Testis (tissue), 3 donors: Measurements from ENCODE around the gene YIF1A. TPM values are rescaled to one million over a fixed set of nuclear protein-coding genes. Genes with fewer than 3 reads are reported as not detected.

Experiments
- DNase-seq: peaks from one replicate; pipeline ENCODE4 v3.0.0-alpha.2; 2019
- H3K27ac ChIP-seq, 2 donors: fragments of 200-600 bp; sonication (generic); one replicate each; pipeline ENCODE4 v1.5.1; 2019
- H3K27me3 ChIP-seq: fragments of 200-600 bp; sonication (generic); one replicate; pipeline ENCODE4 v1.5.1; 2019
- H3K36me3 ChIP-seq: fragments of 200-600 bp; sonication (generic); one replicate; pipeline ENCODE4 v1.5.1; 2017; ENCODE audit warnings: low read depth; ENCODE audit errors: missing control alignments
- H3K4me1 ChIP-seq: fragments of 200-600 bp; sonication (generic); one replicate; pipeline ENCODE4 v1.5.1; 2019
- H3K4me3 ChIP-seq, 2 donors: fragments of 200-600 bp; sonication (generic); one replicate each; pipeline ENCODE4 v1.5.1; 2017 to 2019
- H3K9me3 ChIP-seq: fragments of 200-600 bp; sonication (generic); one replicate; pipeline ENCODE4 v1.5.1; 2017
- CTCF ChIP-seq, 3 experiments: fragments of 450-650 bp in 2 of 3; fragments of 200-600 bp in 1 of 3; sonication (generic) in 1 of 3; IDR thresholded peaks; one replicate each; pipeline ENCODE4 v1.5.1; 2016 to 2019; ENCODE audit warnings: antibody characterized with exemption in 3 of 3, mild to moderate bottlenecking in 2 of 3, moderate library complexity in 1 of 3
- POLR2A ChIP-seq: fragments of 450-650 bp; IDR thresholded peaks from one replicate; pipeline ENCODE4 v1.6.1; 2017; ENCODE audit warnings: antibody characterized with exemption, mild to moderate bottlenecking, moderate library complexity
- whole genome bisulfite sequencing, 2 donors: methylation state at CpG; one replicate each; pipeline ENCODE4 v1.1.5; 2018; 5-methylcytosine and 5-hydroxymethylcytosine counted together
- intact Hi-C: fragments of 100-400 bp; cut with DNase I; formaldehyde crosslinking; loops from one replicate; pipeline ENCODE4 v1.15.1; 2023; ENCODE audit warnings: low total_unique reads
- polyA plus RNA-seq: library from polyadenylated mRNA; stranded (reverse); fragments of 350-450 nt; fragmentation: Illumina TruSeq; extraction: RNeasy Lipid Tissue Mini Kit (QIAGEN cat#74804); gene quantifications from one replicate; pipeline ENCODE4 v1.2.3, GENCODE V29; 2014; ENCODE audit warnings: low read depth, low replicate concordance; ENCODE audit not compliant: insufficient read depth
- total RNA-seq, 2 donors: library from RNA; depleted of rRNA; stranded (reverse); fragments of >200 nt; gene quantifications; one replicate each; pipeline ENCODE4 v1.2.3, GENCODE V29; 2016

The YIF1A gene
- total and polyA plus RNA-seq, 3 donors from 2014 or later = 60.5 to 94.1 (median 82.6) TPM

DNA sequence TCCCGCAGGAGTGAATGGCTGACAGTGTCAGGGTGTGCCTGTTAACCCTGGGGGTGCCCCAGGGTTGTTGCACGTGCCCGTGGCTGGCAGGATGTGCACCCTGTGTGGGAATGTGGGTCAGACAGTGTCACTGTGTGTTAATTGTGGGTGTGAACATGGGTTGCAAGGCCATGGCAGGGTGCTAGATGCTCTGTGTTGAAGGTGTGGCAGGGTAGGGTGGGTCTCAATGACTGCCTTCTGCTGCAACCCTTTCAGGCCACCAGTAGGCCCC, 39.0 kb upstream of the YIF1A start:
- Histone ChIP-seq H3K4me1 (peaks cover 22% of the 10 kb centered on the region), H3K9me3 (no peaks in the 10 kb centered on the region), H3K27ac (no peak overlapping the region), H3K27me3 (no peaks in the 10 kb centered on the region), H3K4me3 (no peak overlapping the region), H3K36me3 (no peaks in the 10 kb centered on the region)
- intact Hi-C loops = no loop called here
- TF ChIP-seq CTCF (IDR thresholded peaks at IDR 0.05) (no peak), POLR2A (no peak)
- 74 to 100% methylated on average over 1 to 3 of the region's 3 CpGs for WGBS, 2 donors
- DNase-seq = no peak

DNA sequence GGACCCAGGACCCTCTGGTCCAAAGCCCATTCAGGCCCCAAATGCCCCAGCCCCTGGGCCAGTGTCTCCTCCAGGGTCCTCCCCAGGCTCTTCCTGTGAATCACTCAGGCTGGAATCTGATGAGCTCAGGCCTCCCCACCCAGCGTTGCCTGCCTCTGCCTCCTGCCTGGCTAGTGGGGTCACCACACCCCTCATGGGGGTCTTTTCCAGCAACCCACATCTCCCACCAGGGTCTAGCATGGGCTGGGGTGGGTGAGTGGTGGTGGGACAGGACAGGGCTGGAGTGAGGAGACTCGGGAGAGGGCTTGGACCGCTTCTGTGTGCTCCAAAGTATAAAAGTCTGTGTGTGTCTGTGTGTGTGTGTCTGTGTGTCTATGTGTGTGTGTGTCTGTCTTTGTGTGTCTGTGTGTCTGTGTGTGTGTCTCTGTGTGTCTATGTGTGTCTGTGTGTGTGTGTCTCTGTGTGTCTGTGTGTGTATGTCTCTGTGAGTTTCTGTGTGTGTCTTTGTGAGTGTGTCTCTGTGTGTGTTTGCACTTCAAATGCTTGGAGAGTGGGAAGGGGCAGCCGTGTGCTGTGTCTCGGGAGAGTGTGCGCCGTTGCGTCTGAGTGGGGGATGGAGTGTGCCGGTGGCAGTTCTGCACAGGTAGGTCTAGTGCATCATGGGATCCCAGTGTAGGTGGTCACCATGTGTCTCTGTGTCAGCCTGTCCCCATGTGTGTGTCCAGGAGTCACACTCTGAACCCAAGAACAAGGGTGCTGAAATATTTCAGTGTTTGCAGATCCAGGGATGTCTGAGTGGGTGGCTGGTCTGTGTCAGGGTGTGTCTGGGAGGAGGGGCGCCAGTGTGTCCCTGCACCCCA, 38.5 kb upstream of the YIF1A start:
- Histone ChIP-seq H3K9me3 (no peaks in the 10 kb centered on the region), H3K36me3 (no peaks in the 10 kb centered on the region), H3K4me3 (no peak overlapping the region), H3K27ac (peak overlapping the region in 1 of 2 donors; percentile 53), H3K27me3 (no peaks in the 10 kb centered on the region), H3K4me1 (peaks cover 23% of the 10 kb centered on the region)
- intact Hi-C loops = no loop called here
- 79% methylated on average over 10 of the region's 10 CpGs; no CpG with 5 or more reads in 1 of the 2 donors for WGBS, 2 donors
- TF ChIP-seq CTCF (IDR thresholded peaks at IDR 0.05) (no peak), POLR2A (no peak)
- no peak for DNase-seq

DNA sequence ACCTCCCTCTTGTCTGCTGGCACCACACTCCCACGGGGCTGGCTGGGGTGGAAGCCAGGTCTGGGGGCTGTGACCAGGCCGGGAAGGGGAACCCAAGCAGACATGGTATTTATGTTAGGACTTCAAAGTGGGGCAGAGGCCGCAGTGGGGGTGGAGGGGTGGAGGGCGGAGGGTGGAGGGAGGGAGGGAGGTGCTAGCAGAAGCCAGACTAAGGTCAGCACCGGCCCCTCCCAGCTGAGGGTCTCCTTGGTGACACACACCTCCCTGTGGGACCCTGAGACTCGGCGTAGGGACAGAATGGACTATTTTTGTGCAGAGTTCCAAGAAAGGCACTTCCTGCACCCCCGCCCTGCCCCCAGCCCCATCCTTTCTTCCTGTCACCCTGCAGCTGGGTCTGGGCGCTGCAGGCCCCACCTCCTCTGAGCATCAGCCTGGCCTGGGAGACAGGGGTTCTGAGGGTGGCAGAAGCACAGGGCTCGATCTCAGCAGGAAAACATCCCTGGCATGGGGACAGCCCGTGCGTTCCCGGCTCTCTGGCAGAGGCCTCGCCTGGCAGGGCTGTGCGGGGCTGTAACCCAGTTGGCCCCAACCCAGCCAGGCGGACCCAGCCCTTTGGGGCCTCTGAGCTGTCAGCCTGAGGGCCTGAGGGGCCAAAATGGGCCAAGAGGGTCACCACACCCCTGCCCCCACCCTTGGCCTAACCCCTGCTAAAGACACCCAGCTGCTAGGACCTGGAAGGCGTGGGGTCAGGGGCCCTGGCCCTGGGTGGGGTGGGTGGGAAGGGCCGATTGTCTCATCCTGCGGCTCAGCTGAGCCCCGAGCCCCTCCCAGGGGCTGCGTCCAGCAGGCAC, 37.5 kb upstream of the YIF1A start:
- Histone ChIP-seq H3K4me3 (no peak overlapping the region), H3K9me3 (no peaks in the 10 kb centered on the region), H3K27ac (peak overlapping the region in 1 of 2 donors; percentile 53), H3K27me3 (no peaks in the 10 kb centered on the region), H3K36me3 (no peaks in the 10 kb centered on the region), H3K4me1 (peaks cover 25% of the 10 kb centered on the region)
- DNase-seq = no peak
- 44 to 50% methylated on average over 11 to 13 of the region's 21 CpGs for WGBS, 2 donors
- intact Hi-C loops = no loop called here
- no peak for TF ChIP-seq POLR2A
- TF ChIP-seq CTCF (IDR thresholded peaks at IDR 0.05) = no peak

GRCh38 chr11:66325263-66325671, 36.3 kb upstream of the YIF1A start:
- intact Hi-C loops = no loop called here

GRCh38 chr11:66324664-66325063, 35.7 kb upstream of the YIF1A start:
- Histone ChIP-seq H3K9me3 (no peaks in the 10 kb centered on the region), H3K27ac (no peak overlapping the region), H3K4me3 (no peak overlapping the region), H3K27me3 (no peaks in the 10 kb centered on the region), H3K4me1 (peaks cover 25% of the 10 kb centered on the region), H3K36me3 (no peaks in the 10 kb centered on the region)
- no peak for TF ChIP-seq CTCF (IDR thresholded peaks at IDR 0.05)
- TF ChIP-seq POLR2A = no peak
- intact Hi-C loops = no loop called here
- 58 to 60% methylated on average over 10 of the region's 10 CpGs for WGBS, 2 donors
- no peak for DNase-seq

More at GRCh38 chr11:66325263-66325671, 36.3 kb upstream of the YIF1A start:
- no peaks in the 10 kb centered on the region for H3K9me3 ChIP-seq
- no peak for TF ChIP-seq POLR2A
- H3K27me3 ChIP-seq = no peaks in the 10 kb centered on the region
- no peak for DNase-seq
- no peaks in the 10 kb centered on the region for H3K36me3 ChIP-seq
- H3K4me1 ChIP-seq = peaks cover 25% of the 10 kb centered on the region
- H3K4me3 ChIP-seq = no peak overlapping the region
- H3K27ac ChIP-seq = no peak overlapping the region
- 83 to 89% methylated on average over 1 to 8 of the region's 8 CpGs for WGBS, 2 donors
